Measurements from ENCODE around the gene CIT.

- TF ChIP-seq, protein P1, sequence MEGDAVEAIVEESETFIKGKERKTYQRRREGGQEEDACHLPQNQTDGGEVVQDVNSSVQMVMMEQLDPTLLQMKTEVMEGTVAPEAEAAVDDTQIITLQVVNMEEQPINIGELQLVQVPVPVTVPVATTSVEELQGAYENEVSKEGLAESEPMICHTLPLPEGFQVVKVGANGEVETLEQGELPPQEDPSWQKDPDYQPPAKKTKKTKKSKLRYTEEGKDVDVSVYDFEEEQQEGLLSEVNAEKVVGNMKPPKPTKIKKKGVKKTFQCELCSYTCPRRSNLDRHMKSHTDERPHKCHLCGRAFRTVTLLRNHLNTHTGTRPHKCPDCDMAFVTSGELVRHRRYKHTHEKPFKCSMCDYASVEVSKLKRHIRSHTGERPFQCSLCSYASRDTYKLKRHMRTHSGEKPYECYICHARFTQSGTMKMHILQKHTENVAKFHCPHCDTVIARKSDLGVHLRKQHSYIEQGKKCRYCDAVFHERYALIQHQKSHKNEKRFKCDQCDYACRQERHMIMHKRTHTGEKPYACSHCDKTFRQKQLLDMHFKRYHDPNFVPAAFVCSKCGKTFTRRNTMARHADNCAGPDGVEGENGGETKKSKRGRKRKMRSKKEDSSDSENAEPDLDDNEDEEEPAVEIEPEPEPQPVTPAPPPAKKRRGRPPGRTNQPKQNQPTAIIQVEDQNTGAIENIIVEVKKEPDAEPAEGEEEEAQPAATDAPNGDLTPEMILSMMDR (IDR thresholded peaks at IDR 0.05), result no peak
- no peak for TF ChIP-seq ZFX (IDR thresholded peaks at IDR 0.05; ENCODE audit: borderline replicate concordance)
Measured at GRCh38 chr12:119669744-119670472, 207.2 kb downstream of the CIT start.

Data from 22Rv1 (cell line).